Measurements from ENCODE around the gene MSH3.

Gene MSH3

DNA sequence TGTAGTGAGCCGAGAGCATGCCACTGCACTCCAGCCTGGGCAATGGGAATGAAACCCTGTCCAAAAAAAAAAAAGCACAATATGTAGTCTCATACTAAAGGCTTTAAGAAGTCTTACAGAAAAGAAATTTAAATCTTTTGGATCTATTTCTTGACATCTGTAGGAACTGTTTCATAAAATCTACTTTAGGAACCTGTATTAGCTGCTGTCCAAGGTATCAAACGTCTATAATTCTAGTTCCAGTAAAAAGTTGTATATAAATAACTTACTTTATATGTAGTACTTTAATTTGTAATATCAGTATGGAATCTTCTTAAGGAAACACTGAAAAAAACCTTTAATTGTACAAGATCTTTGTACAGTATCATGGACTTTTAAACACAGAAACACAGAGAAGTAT lies 199.0 kb downstream of the MSH3 start:
- TF ChIP-seq CTCF (IDR thresholded peaks at IDR 0.05; ENCODE audit: control insufficient read depth, extremely low read depth, insufficient read depth), result no peak
- DNase-seq (ENCODE audit: low read depth), result no peak
- H3K4me3 ChIP-seq (ENCODE audit: low read depth, low read length), result no peak overlapping the region

- no peak for TF ChIP-seq CTCF (IDR thresholded peaks at IDR 0.05; ENCODE audit: control insufficient read depth, extremely low read depth, insufficient read depth)
- DNase-seq (ENCODE audit: low read depth), result no peak
- H3K4me3 ChIP-seq (ENCODE audit: low read depth, low read length), result no peak overlapping the region
Observed at GRCh38 chr5:80854583-80854982, 200.1 kb downstream of the MSH3 start.

DNA sequence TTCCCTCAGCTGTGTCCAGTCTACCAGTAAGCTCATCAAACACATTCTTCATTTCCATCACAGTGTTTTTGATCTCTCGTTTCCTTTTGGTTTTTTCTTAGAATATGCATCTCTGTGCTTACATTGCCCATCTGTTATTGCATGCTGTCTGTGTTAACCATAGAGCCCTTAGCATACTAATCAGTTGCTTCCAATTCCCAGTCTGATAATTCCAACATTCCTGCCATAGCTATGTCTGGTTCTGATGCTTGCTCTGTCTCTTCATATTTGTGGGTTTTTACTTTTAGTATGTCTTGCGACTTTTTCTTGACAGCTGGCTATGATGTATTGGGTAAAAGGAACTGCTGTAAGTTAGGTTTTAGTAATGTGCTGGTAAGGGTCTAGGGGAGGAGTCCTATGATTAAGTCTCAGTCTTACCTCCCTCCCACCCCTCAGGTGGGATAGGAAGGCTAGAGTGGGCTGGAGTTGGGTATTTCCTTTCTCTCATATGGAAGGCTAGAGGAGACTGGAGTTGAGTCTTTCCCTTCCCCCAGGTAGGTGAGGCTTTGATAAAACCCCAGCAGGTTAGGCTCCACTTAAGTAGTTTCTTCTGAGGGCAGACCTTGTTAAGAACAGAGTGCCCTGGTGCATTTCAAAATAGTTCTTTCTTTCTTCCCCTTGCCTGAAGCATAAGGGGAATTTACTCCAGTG lies 206.6 kb downstream of the MSH3 start:
- H3K4me3 ChIP-seq (ENCODE audit: low read depth, low read length), result no peak overlapping the region
- no peak for TF ChIP-seq CTCF (IDR thresholded peaks at IDR 0.05; ENCODE audit: control insufficient read depth, extremely low read depth, insufficient read depth)
- DNase-seq (ENCODE audit: low read depth), result no peak

GRCh38 chr5:80863708-80864107 lies 209.3 kb downstream of the MSH3 start:
- TF ChIP-seq CTCF (IDR thresholded peaks at IDR 0.05; ENCODE audit: control insufficient read depth, extremely low read depth, insufficient read depth), result no peak
- H3K4me3 ChIP-seq (ENCODE audit: low read depth, low read length), result no peak overlapping the region
- no peak for DNase-seq (ENCODE audit: low read depth)

DNA sequence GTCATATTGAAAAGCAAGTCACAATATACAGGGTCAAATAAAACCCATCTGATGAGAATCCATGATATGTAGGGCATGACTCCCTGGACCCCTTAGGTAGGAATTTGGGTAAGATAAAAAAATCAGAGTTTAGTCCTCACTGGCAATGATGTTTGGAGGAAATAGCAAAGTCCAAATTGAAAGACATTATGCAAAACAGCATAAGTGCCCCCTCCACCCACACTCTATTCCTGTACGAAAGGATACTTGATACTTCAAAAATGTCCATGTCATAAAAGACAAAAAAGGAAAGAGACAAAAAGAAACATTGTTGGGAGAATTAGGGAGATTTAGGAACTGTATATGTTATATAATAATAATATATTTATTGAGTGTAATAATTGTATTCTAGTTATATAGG lies 209.7 kb downstream of the MSH3 start:
- no peak for TF ChIP-seq CTCF (IDR thresholded peaks at IDR 0.05; ENCODE audit: control insufficient read depth, extremely low read depth, insufficient read depth)
- no peak overlapping the region for H3K4me3 ChIP-seq (ENCODE audit: low read depth, low read length)
- no peak for DNase-seq (ENCODE audit: low read depth)

- no peak overlapping the region for H3K4me3 ChIP-seq (ENCODE audit: low read depth, low read length)
- TF ChIP-seq CTCF (IDR thresholded peaks at IDR 0.05; ENCODE audit: control insufficient read depth, extremely low read depth, insufficient read depth), result no peak
- no peak for DNase-seq (ENCODE audit: low read depth)
Observed at GRCh38 chr5:80864706-80865435, 210.4 kb downstream of the MSH3 start.

All from LNCaP clone FGC (cell line).